Omental fat pad (tissue), 4 donors: ENCODE results near the gene ULBP1. TPM values are rescaled to one million over a fixed set of nuclear protein-coding genes. Genes with fewer than 3 reads are reported as not detected.
"Not testable (repeated sequence)": the region's sequence is repeated elsewhere in the genome, so short reads cannot be mapped to it uniquely, and the experiment has no call there.

Experiments
- ATAC-seq: fragments of 150-250 bp; one replicate; pipeline ENCODE4 v1.9.1; 2016; ENCODE audit warnings: mild to moderate bottlenecking, moderate library complexity; ENCODE audit not compliant: low FRiP score
- DNase-seq: peaks from one replicate; pipeline ENCODE4 v3.0.0-alpha.2; 2019; ENCODE audit warnings: low spot score
- CTCF ChIP-seq, 3 donors: fragments of 450-650 bp; IDR thresholded peaks; one replicate each; pipeline ENCODE4 v1.5.1; 2016 to 2017; ENCODE audit warnings: antibody characterized with exemption in 3 of 3, mild to moderate bottlenecking in 3 of 3, moderate library complexity in 2 of 3
- total RNA-seq, 4 donors: library from RNA; depleted of rRNA; stranded (reverse); fragments of >200 nt; gene quantifications; one replicate each; pipeline ENCODE4 v1.1.0, GENCODE V29; 2016

ULBP1 gene
- total RNA-seq, 4 donors from 2014 or later, result 0.25 to 0.37 TPM; not detected in 2

DNA sequence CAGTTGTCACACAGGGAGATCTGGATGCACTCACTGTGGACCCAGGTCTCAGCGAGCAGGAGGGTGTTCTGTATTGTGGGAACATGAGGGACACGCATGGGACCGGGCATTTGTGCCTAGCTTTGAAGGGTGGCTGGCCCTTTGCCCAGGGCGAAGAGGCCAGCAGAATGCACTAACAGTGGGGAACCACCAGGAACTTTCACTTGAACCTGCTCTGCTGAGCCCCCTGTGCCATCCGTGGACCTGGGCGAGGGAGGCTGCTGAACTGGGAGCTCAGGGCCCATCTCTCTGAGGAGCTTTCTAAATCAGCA is 23.1 kb upstream of the ULBP1 start:
- DNase-seq (no peak), ATAC-seq (no peak)
- TF ChIP-seq CTCF (IDR thresholded peaks at IDR 0.05), result no peak

GRCh38 chr6:149941583-149942460 is 21.9 kb upstream of the ULBP1 start, which contains the start of gene ULBP2:
Gene ULBP2 (plus strand): TSS chr6:149942014. CDS start chr6:149942073, 59 bp downstream.
- no peak for TF ChIP-seq CTCF (IDR thresholded peaks at IDR 0.05)
- ATAC-seq (peak; percentile 91), DNase-seq (peak; percentile 63)

DNA sequence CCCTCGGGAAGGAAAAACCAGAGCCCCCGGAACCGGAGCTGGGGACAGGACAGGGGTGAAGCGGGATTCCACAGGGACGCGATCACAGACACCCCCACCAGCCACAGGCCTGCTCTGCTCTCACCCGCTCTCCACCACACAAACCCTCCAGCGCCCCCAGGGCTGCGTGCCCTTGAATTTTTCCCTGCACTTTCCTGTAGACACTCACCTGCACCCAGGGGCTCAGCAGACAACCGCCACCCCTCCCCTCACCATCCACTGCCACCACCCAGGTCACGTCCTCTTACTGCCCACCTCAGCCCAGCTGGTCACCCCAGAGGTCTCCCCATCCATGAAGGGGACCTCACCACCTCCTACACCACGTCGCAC is 21.3 kb upstream of the ULBP1 start:
- TF ChIP-seq CTCF (IDR thresholded peaks at IDR 0.05), result no peak
- DNase-seq (no peak), ATAC-seq (no peak)

GRCh38 chr6:149943321-149943720 is 20.4 kb upstream of the ULBP1 start:
- not testable (repeated sequence) for DNase-seq, ATAC-seq

DNA sequence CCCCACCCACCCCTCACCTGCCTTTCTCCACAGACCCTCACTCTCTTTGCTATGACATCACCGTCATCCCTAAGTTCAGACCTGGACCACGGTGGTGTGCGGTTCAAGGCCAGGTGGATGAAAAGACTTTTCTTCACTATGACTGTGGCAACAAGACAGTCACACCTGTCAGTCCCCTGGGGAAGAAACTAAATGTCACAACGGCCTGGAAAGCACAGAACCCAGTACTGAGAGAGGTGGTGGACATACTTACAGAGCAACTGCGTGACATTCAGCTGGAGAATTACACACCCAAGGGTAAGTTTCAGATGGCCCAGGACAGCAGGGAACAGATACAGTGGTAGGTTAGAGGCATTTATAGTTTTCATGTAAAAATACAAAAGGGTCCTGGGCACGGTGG is 18.5 kb upstream of the ULBP1 start:
- not testable (repeated sequence) for ATAC-seq

DNA sequence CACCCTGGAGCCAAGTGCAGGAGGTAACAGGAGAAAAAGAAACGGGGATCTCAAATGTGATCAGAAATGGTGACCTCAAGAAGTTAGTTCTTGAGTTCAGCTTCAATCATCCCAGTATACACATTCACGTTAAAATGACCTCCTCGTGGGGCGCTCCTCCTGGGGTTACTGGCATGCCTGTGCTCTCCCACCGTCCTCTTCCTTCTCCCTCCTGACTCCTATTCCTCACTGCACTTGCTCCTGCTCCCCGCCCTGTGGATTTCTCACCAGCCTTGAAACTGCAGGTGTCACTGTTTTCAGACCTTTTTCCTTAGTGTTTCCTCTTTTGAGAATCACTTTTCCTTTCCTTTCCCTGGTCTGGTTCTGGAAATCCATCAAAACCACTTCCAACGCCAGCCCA is 17.1 kb upstream of the ULBP1 start:
- DNase-seq, ATAC-seq: not testable (repeated sequence)

More for the DNA sequence above, 18.5 kb upstream of the ULBP1 start:
- not testable (repeated sequence) for DNase-seq

GRCh38 chr6:149947533-149947932 is 16.2 kb upstream of the ULBP1 start:
- not testable (repeated sequence) for ATAC-seq, DNase-seq

DNA sequence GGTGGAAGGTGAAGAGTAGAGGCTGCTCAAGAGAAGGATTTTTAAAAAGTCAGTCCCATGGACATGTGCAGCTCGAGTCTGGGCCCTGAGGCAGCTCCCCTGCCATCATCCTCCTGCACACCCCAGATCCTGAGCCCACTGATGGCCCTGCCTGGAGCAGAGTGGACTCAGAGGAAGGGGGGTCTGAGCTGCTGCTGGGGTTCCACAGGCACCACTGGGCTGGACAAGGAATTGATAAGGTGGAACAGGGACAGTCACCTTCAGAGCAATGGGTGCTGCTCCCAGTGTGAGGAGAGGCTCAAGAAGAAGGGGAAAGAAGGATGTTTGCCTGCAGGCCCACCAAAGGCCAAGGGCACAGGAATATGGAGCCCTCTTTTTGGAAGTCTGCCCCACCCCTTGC is 15.7 kb upstream of the ULBP1 start:
- DNase-seq (no peak), ATAC-seq (no peak)
- TF ChIP-seq CTCF (IDR thresholded peaks at IDR 0.05), result no peak

GRCh38 chr6:149948616-149949015 is 15.1 kb upstream of the ULBP1 start:
- no peak for DNase-seq
- no peak for TF ChIP-seq CTCF (IDR thresholded peaks at IDR 0.05)
- no peak for ATAC-seq
